GM18511 (cell line): Measurements from ENCODE around the gene GIMD1.
A peak's percentile ranks its signal among the peaks of the same experiment; 100 is the strongest.

Source experiments
- ATAC-seq: cut with Tn5 transposase; IDR thresholded peaks from one replicate; pipeline ENCODE4 v1.9.1; 2021; ENCODE audit warnings: mild to moderate bottlenecking, moderate library complexity; ENCODE audit not compliant: unreplicated experiment

The GIMD1 gene

GRCh38 chr4:106315968-106316772, 52.4 kb downstream of the GIMD1 start, which contains the start of the genes AIMP1 and TBCK:
AIMP1 (plus strand) TSS chr4:106316550; CDS start chr4:106325010, 8,460 bp downstream.
TBCK (minus strand) TSS chr4:106316209; CDS start chr4:106308960, 7,249 bp downstream.
- peak; percentile 90 for ATAC-seq

GRCh38 chr4:106315476-106315967, 53.1 kb downstream of the GIMD1 start:
- peak; percentile 33 for ATAC-seq

GRCh38 chr4:106314960-106315359, 53.6 kb downstream of the GIMD1 start:
- no peak for ATAC-seq

- ATAC-seq = no peak
These were observed 55.5 kb downstream of the GIMD1 start for GRCh38 chr4:106312997-106313522.

- ATAC-seq = no peak
These were observed 56.2 kb downstream of the GIMD1 start for GRCh38 chr4:106312377-106312776.
